GM12801 (cell line): ENCODE measurements around the gene GBX2.

Experiments
- CTCF ChIP-seq: IDR thresholded peaks from one replicate; pipeline ENCODE4 v1.5.1; 2011; ENCODE audit warnings: control low read depth; ENCODE audit not compliant: insufficient read length; ENCODE audit errors: extremely low read depth

GBX2 gene

GRCh38 chr2:236162031-236162845 lies 5.9 kb downstream of the GBX2 start:
- TF ChIP-seq CTCF, result no peak

GRCh38 chr2:236161531-236161930 lies 6.7 kb downstream of the GBX2 start:
- no peak for TF ChIP-seq CTCF

GRCh38 chr2:236161082-236161462 lies 7.1 kb downstream of the GBX2 start:
- no peak for TF ChIP-seq CTCF

GRCh38 chr2:236160366-236161081 lies 7.7 kb downstream of the GBX2 start:
- no peak for TF ChIP-seq CTCF

- TF ChIP-seq CTCF, result no peak
Observed at GRCh38 chr2:236159778-236160170, 8.4 kb downstream of the GBX2 start.

GRCh38 chr2:236158969-236159777 lies 9.0 kb downstream of the GBX2 start:
- TF ChIP-seq CTCF, result no peak
